ENCODE measurements around the gene TMEM108. TPM values are rescaled to one million over a fixed set of nuclear protein-coding genes. Genes with fewer than 3 reads are reported as not detected.

The TMEM108 gene
- total and polyA plus RNA-seq, 4 donors, result 0.33 to 3.6 (median 1.3) TPM; not detected in 1

DNA sequence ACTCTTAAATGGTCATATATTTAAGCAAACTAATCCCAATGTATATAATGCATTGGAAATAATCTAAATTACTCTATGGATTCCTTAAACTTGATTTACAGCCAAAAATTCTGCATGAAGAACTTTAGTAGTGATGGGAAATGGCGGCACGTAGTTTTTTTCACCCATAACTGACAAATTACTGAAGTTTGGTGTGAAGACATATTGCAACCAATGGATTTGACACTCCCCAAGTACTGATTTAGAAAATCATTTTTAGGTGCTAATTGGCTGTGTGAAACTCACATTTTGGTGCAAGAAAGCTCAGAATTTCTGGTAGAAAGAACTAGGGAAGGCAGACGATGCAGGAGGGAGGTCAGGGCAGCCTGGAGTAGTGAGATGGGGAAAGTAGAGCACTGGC is 19.3 kb upstream of the TMEM108 start:
- Histone ChIP-seq H3K27ac (ENCODE audit: low read depth in 1 of 2, low read length in 2 of 2) (no peak overlapping the region), H3K4me3 (ENCODE audit: low read length in 2 of 2) (no peak overlapping the region), H3K4me1 (ENCODE audit: control insufficient read depth in 1 of 2, insufficient read depth in 2 of 2, low read length in 2 of 2) (no peaks in the 10 kb centered on the region), H3K36me3 (ENCODE audit: control insufficient read depth in 1 of 2, insufficient read depth in 2 of 2, low read length in 1 of 2) (no peaks in the 10 kb centered on the region), H3K9me3 (ENCODE audit: control insufficient read depth, low read length) (no peaks in the 10 kb centered on the region), H3K27me3 (ENCODE audit: control insufficient read depth in 1 of 2, insufficient read depth in 2 of 2, low read length in 1 of 2) (no peaks in the 10 kb centered on the region)
- intact Hi-C loops (cut with DNase I), result no loop called here
- DNase-seq (no peak), ATAC-seq (ENCODE audit: low FRiP score) (no peak)
- WGBS, 2 donors, result 88 to 90% methylated on average over 3 of the region's 3 CpGs

DNA sequence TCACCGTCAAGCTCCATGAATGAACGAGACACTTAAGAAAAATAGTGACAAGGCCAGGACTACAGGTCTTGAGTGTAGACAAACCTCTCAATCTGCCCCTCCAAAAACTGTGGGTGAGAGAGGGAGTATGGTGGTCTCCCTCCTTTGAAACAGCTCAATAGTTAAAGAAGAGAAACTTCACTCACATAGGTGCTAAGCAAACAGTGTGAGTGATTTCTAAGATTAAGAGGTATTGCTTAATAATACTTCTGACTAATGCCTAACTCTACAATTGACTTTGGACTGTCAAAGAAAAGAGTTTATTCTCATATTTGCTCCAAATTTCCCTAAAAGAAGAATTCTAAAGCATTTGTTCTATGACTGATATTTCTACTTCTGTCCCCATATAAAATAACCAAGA is 17.0 kb upstream of the TMEM108 start:
- Histone ChIP-seq H3K4me1 (ENCODE audit: control insufficient read depth in 1 of 2, insufficient read depth in 2 of 2, low read length in 2 of 2) (no peaks in the 10 kb centered on the region), H3K9me3 (ENCODE audit: control insufficient read depth, low read length) (no peaks in the 10 kb centered on the region), H3K36me3 (ENCODE audit: control insufficient read depth in 1 of 2, insufficient read depth in 2 of 2, low read length in 1 of 2) (no peaks in the 10 kb centered on the region), H3K27ac (ENCODE audit: low read depth in 1 of 2, low read length in 2 of 2) (no peak overlapping the region), H3K27me3 (ENCODE audit: control insufficient read depth in 1 of 2, insufficient read depth in 2 of 2, low read length in 1 of 2) (no peaks in the 10 kb centered on the region), H3K4me3 (ENCODE audit: low read length in 2 of 2) (no peak overlapping the region)
- intact Hi-C loops (cut with DNase I), result no loop called here
- ATAC-seq (ENCODE audit: low FRiP score), result no peak
- no peak for DNase-seq
- 95 to 96% methylated on average over 2 of the region's 2 CpGs for WGBS, 2 donors

GRCh38 chr3:133023362-133023761 is 14.8 kb upstream of the TMEM108 start:
- no peak for DNase-seq
- Histone ChIP-seq H3K27ac (ENCODE audit: low read depth in 1 of 2, low read length in 2 of 2) (no peak overlapping the region), H3K27me3 (ENCODE audit: control insufficient read depth in 1 of 2, insufficient read depth in 2 of 2, low read length in 1 of 2) (no peaks in the 10 kb centered on the region), H3K4me1 (ENCODE audit: control insufficient read depth in 1 of 2, insufficient read depth in 2 of 2, low read length in 2 of 2) (no peaks in the 10 kb centered on the region), H3K9me3 (ENCODE audit: control insufficient read depth, low read length) (no peaks in the 10 kb centered on the region), H3K4me3 (ENCODE audit: low read length in 2 of 2) (no peak overlapping the region), H3K36me3 (ENCODE audit: control insufficient read depth in 1 of 2, insufficient read depth in 2 of 2, low read length in 1 of 2) (no peaks in the 10 kb centered on the region)
- intact Hi-C loops (cut with DNase I), result no loop called here
- ATAC-seq (ENCODE audit: low FRiP score), result no peak
- 89 to 94% methylated on average over 1 of the region's 1 CpG for WGBS, 2 donors

GRCh38 chr3:133025546-133025945 is 12.6 kb upstream of the TMEM108 start:
- intact Hi-C loops (cut with DNase I), result no loop called here
- no peaks in the 10 kb centered on the region for H3K27me3 ChIP-seq (ENCODE audit: control insufficient read depth in 1 of 2, insufficient read depth in 2 of 2, low read length in 1 of 2)
- no peaks in the 10 kb centered on the region for H3K36me3 ChIP-seq (ENCODE audit: control insufficient read depth in 1 of 2, insufficient read depth in 2 of 2, low read length in 1 of 2)
- H3K4me3 ChIP-seq (ENCODE audit: low read length in 2 of 2), result no peak overlapping the region
- DNase-seq (no peak), ATAC-seq (ENCODE audit: low FRiP score) (no peak)
- no peak overlapping the region for H3K27ac ChIP-seq (ENCODE audit: low read depth in 1 of 2, low read length in 2 of 2)
- H3K9me3 ChIP-seq (ENCODE audit: control insufficient read depth, low read length), result no peaks in the 10 kb centered on the region
- no peaks in the 10 kb centered on the region for H3K4me1 ChIP-seq (ENCODE audit: control insufficient read depth in 1 of 2, insufficient read depth in 2 of 2, low read length in 2 of 2)
- 53 to 65% methylated on average over 3 of the region's 3 CpGs for WGBS, 2 donors

- DNase-seq, result no peak
- intact Hi-C loops (cut with DNase I), result no loop called here
Observed at GRCh38 chr3:133032301-133032700, 5.9 kb upstream of the TMEM108 start.

GRCh38 chr3:133037436-133037835 is 755 bp upstream of the TMEM108 start:
- Histone ChIP-seq H3K4me3 (ENCODE audit: low read length in 2 of 2) (peak overlapping the region; percentile 50 to 73), H3K27ac (ENCODE audit: low read depth in 1 of 2, low read length in 2 of 2) (no peak overlapping the region), H3K4me1 (ENCODE audit: control insufficient read depth in 1 of 2, insufficient read depth in 2 of 2, low read length in 2 of 2) (no peaks in the 10 kb centered on the region), H3K36me3 (ENCODE audit: control insufficient read depth in 1 of 2, insufficient read depth in 2 of 2, low read length in 1 of 2) (no peaks in the 10 kb centered on the region), H3K27me3 (ENCODE audit: control insufficient read depth in 1 of 2, insufficient read depth in 2 of 2, low read length in 1 of 2) (no peaks in the 10 kb centered on the region), H3K9me3 (ENCODE audit: control insufficient read depth, low read length) (no peaks in the 10 kb centered on the region)
- 50 to 54% methylated on average over 9 of the region's 9 CpGs for WGBS, 2 donors
- intact Hi-C loops (cut with DNase I), result loop anchor here (5.0 kb wide), 2 partner anchors 305 to 345 kb away; no protein-coding TSS in a partner anchor
- no peak for ATAC-seq (ENCODE audit: low FRiP score)
- no peak for DNase-seq

More at GRCh38 chr3:133032301-133032700, 5.9 kb upstream of the TMEM108 start:
- 94 to 95% methylated on average over 3 of the region's 3 CpGs for WGBS, 2 donors
- Histone ChIP-seq H3K4me3 (ENCODE audit: low read length in 2 of 2) (no peak overlapping the region), H3K36me3 (ENCODE audit: control insufficient read depth in 1 of 2, insufficient read depth in 2 of 2, low read length in 1 of 2) (no peaks in the 10 kb centered on the region), H3K4me1 (ENCODE audit: control insufficient read depth in 1 of 2, insufficient read depth in 2 of 2, low read length in 2 of 2) (no peaks in the 10 kb centered on the region), H3K27me3 (ENCODE audit: control insufficient read depth in 1 of 2, insufficient read depth in 2 of 2, low read length in 1 of 2) (no peaks in the 10 kb centered on the region), H3K9me3 (ENCODE audit: control insufficient read depth, low read length) (no peaks in the 10 kb centered on the region), H3K27ac (ENCODE audit: low read depth in 1 of 2, low read length in 2 of 2) (no peak overlapping the region)
- no peak for ATAC-seq (ENCODE audit: low FRiP score)

DNA sequence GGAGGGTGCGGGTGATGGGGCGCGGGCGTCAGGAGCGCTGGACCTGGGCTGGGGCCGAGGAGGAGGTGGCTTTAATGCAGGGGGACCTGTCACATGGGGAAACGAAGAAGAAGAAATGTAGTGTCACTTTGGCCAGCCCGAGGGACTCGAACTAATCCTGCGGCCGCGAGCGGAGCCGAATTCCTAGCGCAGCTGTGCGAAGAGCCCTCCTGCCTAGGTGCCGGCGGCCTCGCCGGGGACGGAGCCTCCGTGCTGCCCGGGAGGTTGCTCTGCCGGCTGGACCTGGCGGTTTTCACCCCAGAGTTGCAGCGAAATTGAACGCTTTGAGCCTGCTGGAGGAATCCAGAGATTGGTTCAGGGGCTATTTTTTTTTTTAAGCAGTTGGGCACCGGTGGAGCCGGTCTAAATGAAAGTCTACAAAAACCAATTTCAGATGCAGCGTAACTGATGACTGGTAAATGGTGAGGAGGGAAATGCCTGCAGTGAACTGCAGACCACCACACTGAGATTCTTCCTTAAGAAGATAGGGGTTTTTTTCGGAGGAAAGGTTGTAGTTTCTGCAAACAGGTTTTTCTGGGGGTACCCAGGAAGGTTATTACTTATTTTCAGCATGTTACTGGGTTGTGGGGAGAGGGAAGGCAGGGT is 662 bp downstream of the TMEM108 start:
- Histone ChIP-seq H3K4me1 (ENCODE audit: control insufficient read depth in 1 of 2, insufficient read depth in 2 of 2, low read length in 2 of 2) (no peaks in the 10 kb centered on the region), H3K4me3 (ENCODE audit: low read length in 2 of 2) (peak overlapping the region; percentile 20 to 73), H3K9me3 (ENCODE audit: control insufficient read depth, low read length) (no peaks in the 10 kb centered on the region), H3K27me3 (ENCODE audit: control insufficient read depth in 1 of 2, insufficient read depth in 2 of 2, low read length in 1 of 2) (no peaks in the 10 kb centered on the region), H3K36me3 (ENCODE audit: control insufficient read depth in 1 of 2, insufficient read depth in 2 of 2, low read length in 1 of 2) (no peaks in the 10 kb centered on the region), H3K27ac (ENCODE audit: low read depth in 1 of 2, low read length in 2 of 2) (no peak overlapping the region)
- DNase-seq (peak; percentile 44 to 80), ATAC-seq (ENCODE audit: low FRiP score) (peak; percentile 52)
- WGBS, 2 donors, result 1 to 2% methylated on average over 31 of the region's 31 CpGs
- intact Hi-C loops (cut with DNase I), result loop anchor here (5.0 kb wide), 2 partner anchors 307 to 343 kb away; no protein-coding TSS in a partner anchor

GRCh38 chr3:133040696-133041523 is 2.7 kb downstream of the TMEM108 start:
- peak; percentile 88 for ATAC-seq (ENCODE audit: low FRiP score)
- Histone ChIP-seq H3K9me3 (ENCODE audit: control insufficient read depth, low read length) (no peaks in the 10 kb centered on the region), H3K4me3 (ENCODE audit: low read length in 2 of 2) (no peak overlapping the region), H3K36me3 (ENCODE audit: control insufficient read depth in 1 of 2, insufficient read depth in 2 of 2, low read length in 1 of 2) (no peaks in the 10 kb centered on the region), H3K4me1 (ENCODE audit: control insufficient read depth in 1 of 2, insufficient read depth in 2 of 2, low read length in 2 of 2) (no peaks in the 10 kb centered on the region), H3K27ac (ENCODE audit: low read depth in 1 of 2, low read length in 2 of 2) (no peak overlapping the region), H3K27me3 (ENCODE audit: control insufficient read depth in 1 of 2, insufficient read depth in 2 of 2, low read length in 1 of 2) (no peaks in the 10 kb centered on the region)
- WGBS, 2 donors, result 7 to 9% methylated on average over 6 of the region's 6 CpGs
- peak; percentile 74 to 77 for DNase-seq
- intact Hi-C loops (cut with DNase I), result loop anchor here in 1 of 2 donors (2.0 kb wide), 2 partner anchors 344 to 382 kb away; no protein-coding TSS in a partner anchor

DNA sequence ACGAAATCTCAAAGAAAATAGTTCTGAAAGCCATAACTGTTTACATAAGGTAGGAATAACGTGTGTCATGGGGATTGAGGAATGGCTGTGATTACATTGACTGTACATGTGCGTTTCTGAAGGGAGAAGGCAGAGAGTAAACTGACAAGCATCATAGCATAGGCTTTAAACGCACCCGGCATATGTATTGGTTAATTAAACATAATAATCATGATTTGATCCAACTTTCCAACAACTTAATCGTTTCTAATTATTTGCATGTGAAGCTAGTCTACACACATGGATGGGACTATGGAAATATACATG is 3.3 kb downstream of the TMEM108 start:
- Histone ChIP-seq H3K27ac (ENCODE audit: low read depth in 1 of 2, low read length in 2 of 2) (no peak overlapping the region), H3K4me1 (ENCODE audit: control insufficient read depth in 1 of 2, insufficient read depth in 2 of 2, low read length in 2 of 2) (no peaks in the 10 kb centered on the region), H3K27me3 (ENCODE audit: control insufficient read depth in 1 of 2, insufficient read depth in 2 of 2, low read length in 1 of 2) (no peaks in the 10 kb centered on the region), H3K4me3 (ENCODE audit: low read length in 2 of 2) (no peak overlapping the region), H3K36me3 (ENCODE audit: control insufficient read depth in 1 of 2, insufficient read depth in 2 of 2, low read length in 1 of 2) (no peaks in the 10 kb centered on the region), H3K9me3 (ENCODE audit: control insufficient read depth, low read length) (no peaks in the 10 kb centered on the region)
- intact Hi-C loops (cut with DNase I), result loop anchor here in 1 of 2 donors (2.0 kb wide), 2 partner anchors 343 to 381 kb away; no protein-coding TSS in a partner anchor
- 11 to 13% methylated on average over 6 of the region's 6 CpGs for WGBS, 2 donors
- ATAC-seq (ENCODE audit: low FRiP score) (no peak), DNase-seq (no peak)

All from aorta (tissue), 5 donors.